K562 (cell line): ENCODE results near the gene ZNF747. TPM values are rescaled to one million over a fixed set of nuclear protein-coding genes. Genes with fewer than 3 reads are reported as not detected.

ENCODE experiments used
- CHD1 ChIP-seq: fragments of 200-600 bp; sonication (generic); IDR thresholded peaks from one replicate; pipeline ENCODE4 v1.6.1; 2012; ENCODE audit warnings: mild to moderate bottlenecking, moderate library complexity, low read length, inconsistent platforms
- DNMT1 ChIP-seq: fragments of 450-650 bp; IDR thresholded peaks from 2 replicates; pipeline ENCODE4 v1.6.1; 2016; ENCODE audit warnings: antibody characterized with exemption, mild to moderate bottlenecking
- E4F1 ChIP-seq: fragments of 250-450 bp; sonication (Bioruptor Pico); IDR thresholded peaks from 2 replicates; pipeline ENCODE4 v1.5.0; 2021; ENCODE audit warnings: mild to moderate bottlenecking, borderline replicate concordance
- EGR1 ChIP-seq: fragments of 450-650 bp; conservative IDR thresholded peaks from 2 replicates; pipeline ENCODE4 v1.6.1; 2017; ENCODE audit warnings: mild to moderate bottlenecking
- KLF1 ChIP-seq: fragments of 450-650 bp; IDR thresholded peaks from 2 replicates; pipeline ENCODE4 v1.6.1; 2016; ENCODE audit warnings: missing genetic modification characterization, missing compliant biosample characterization
- MCM5 ChIP-seq: fragments of 450-650 bp; IDR thresholded peaks from 2 replicates; pipeline ENCODE4 v1.6.1; 2016; ENCODE audit warnings: low read depth
- NBN ChIP-seq: fragments of 450-650 bp; IDR thresholded peaks from 2 replicates; pipeline ENCODE4 v1.6.1; 2016; ENCODE audit warnings: low read depth, mild to moderate bottlenecking
- POU5F1 ChIP-seq: fragments of 150-350 bp; IDR thresholded peaks from 2 replicates; pipeline ENCODE4 v1.6.1; 2014; ENCODE audit warnings: borderline replicate concordance, low read length, low read depth, mild to moderate bottlenecking; ENCODE audit not compliant: partially characterized antibody
- RBM14 ChIP-seq: fragments of 200-400 bp; formaldehyde crosslinking; IDR thresholded peaks from 2 replicates; pipeline ENCODE4 v1.6.1; 2018; ENCODE audit warnings: low read depth, mild to moderate bottlenecking, low read length, moderate library complexity, borderline replicate concordance; ENCODE audit not compliant: insufficient read depth
- SRF ChIP-seq, 2 experiments: fragments of 250-450, 450-650 bp in 1 of 2; sonication (Bioruptor Pico) in 1 of 2; sonication (generic) in 1 of 2; formaldehyde crosslinking; IDR thresholded peaks; 2 replicates each; pipeline versions ENCODE4 v1.5.0 to v1.5.1; 2020 to 2022; ENCODE audit warnings: mild to moderate bottlenecking in 1 of 2, missing genetic modification reagents in 1 of 2
- ZBTB40 ChIP-seq, 2 experiments: fragments of 450-650 bp in 1 of 2; sonication (generic) in 1 of 2; formaldehyde crosslinking in 1 of 2; IDR thresholded peaks; 2 replicates each; pipeline versions ENCODE4 v1.7.1 to v1.9.0; 2016 to 2022; ENCODE audit warnings: inconsistent platforms in 1 of 2, mild to moderate bottlenecking in 1 of 2, missing genetic modification reagents in 1 of 2
- polyA plus RNA-seq, 8 experiments: library from polyadenylated mRNA; depleted of rRNA in 4 of 8; stranded (reverse) in 5 of 8; unstranded in 3 of 8; fragments of >200 nt; fragmentation: Nextera tagmentation in 2 of 8; fragmentation: Illumina TruSeq in 1 of 8; extraction: Ambion mirVana in 2 of 8; extraction: Trizol in 1 of 8; gene quantifications; 2 replicates each; pipeline versions ENCODE4 v1.2.1 to v1.2.3, GENCODE V29; 2011 to 2014; ENCODE audit warnings: inconsistent platforms in 1 of 8, missing spikeins in 1 of 8
- total RNA-seq, 7 experiments: library from RNA; depleted of rRNA in 6 of 7; stranded (reverse); fragments of >200 nt in 6 of 7; fragmentation: Illumina TruSeq in 2 of 7; extraction: Trizol in 2 of 7; gene quantifications; 2 replicates each; pipeline versions ENCODE4 v1.2.1 to v1.2.3, GENCODE V29; 2011 to 2021; ENCODE audit warnings: low replicate concordance in 1 of 7
- TF ChIP-seq, protein P1 (sequence below): fragments of 450-650 bp; IDR thresholded peaks from 2 replicates; pipeline ENCODE4 v1.6.1; 2017; ENCODE audit warnings: antibody characterized with exemption

Gene ZNF747
- total and polyA plus RNA-seq, 9 of the 15 experiments (the other 6 are each of a cell fraction or from before 2014, with no cell fraction given), result 0.14 to 3.3 (median 1.5) TPM

DNA sequence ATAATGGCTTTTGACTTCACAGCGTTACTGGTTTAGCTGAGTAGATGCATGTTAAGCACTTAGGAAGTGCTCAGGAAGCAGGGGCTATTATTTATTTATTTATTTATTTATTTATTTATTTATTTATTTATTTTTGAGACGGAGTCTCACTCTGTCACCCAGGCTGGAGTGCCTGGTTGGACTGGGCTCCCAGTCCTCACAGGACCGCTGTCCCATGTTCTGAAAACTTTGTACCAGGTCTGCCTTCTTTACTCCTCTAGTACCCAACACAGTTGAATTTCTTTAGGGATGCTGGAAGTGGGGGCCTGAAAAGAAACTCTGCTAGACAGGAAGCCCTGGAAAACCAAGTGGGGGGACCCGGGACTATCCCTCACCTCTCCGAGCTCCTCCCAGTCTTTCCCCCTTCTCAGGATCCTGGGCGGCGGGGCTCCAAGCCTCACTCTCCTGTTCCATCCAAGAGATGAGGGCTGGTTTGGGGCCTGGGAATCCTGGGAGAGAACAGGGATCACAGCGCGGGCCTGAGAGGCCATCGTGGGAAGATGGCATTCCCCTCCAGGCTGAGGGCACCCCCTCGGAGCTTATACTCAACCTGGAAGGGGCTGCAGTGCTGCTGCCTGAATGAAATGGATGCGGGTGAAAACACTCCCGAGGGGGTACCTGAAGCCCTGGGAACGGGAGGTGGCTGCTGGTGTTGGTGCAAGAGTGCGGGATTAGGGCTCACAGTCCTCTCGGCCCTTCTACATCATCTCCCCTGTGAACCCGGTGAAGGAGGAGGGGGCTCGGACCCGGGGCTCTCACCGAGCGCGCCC lies 36.2 kb upstream of the ZNF747 start (continued):
- TF ChIP-seq ZBTB40 (IDR thresholded peaks at IDR 0.05) (no peak), ZBTB40 (CRISPR knock-in tag; IDR thresholded peaks at IDR 0.05) (no peak), KLF1 (tag) (no peak), MCM5 (no peak), RBM14 (no peak), DNMT1 (no peak), E4F1 (CRISPR knock-in tag) (no peak), CHD1 (peak; percentile 65), SRF (CRISPR knock-in tag; IDR thresholded peaks at IDR 0.05) (0 out of 4 replicates have a peak, but pooled peaks of 1 of the 2 experiments have one; percentile 18), NBN (no peak), EGR1 (no peak), POU5F1 (no peak)
- TF ChIP-seq, protein P1, sequence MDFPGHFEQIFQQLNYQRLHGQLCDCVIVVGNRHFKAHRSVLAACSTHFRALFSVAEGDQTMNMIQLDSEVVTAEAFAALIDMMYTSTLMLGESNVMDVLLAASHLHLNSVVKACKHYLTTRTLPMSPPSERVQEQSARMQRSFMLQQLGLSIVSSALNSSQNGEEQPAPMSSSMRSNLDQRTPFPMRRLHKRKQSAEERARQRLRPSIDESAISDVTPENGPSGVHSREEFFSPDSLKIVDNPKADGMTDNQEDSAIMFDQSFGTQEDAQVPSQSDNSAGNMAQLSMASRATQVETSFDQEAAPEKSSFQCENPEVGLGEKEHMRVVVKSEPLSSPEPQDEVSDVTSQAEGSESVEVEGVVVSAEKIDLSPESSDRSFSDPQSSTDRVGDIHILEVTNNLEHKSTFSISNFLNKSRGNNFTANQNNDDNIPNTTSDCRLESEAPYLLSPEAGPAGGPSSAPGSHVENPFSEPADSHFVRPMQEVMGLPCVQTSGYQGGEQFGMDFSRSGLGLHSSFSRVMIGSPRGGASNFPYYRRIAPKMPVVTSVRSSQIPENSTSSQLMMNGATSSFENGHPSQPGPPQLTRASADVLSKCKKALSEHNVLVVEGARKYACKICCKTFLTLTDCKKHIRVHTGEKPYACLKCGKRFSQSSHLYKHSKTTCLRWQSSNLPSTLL, result no peak
